Endodermal cell (in vitro differentiated cells): ENCODE measurements around the gene ANAPC7. TPM values are rescaled to one million over a fixed set of nuclear protein-coding genes. Genes with fewer than 3 reads are reported as not detected.

Experiments used
- DNase-seq: peaks from one replicate; pipeline ENCODE4 v3.0.0-alpha.2; 2017
- H3K27ac ChIP-seq: 2 replicates; pipeline ENCODE4 v1.5.1; 2013; ENCODE audit warnings: mild to moderate bottlenecking, low read depth, low read length, moderate library complexity
- H3K27me3 ChIP-seq: 2 replicates; pipeline ENCODE4 v1.6.1; 2013; ENCODE audit warnings: mild to moderate bottlenecking, low read length, moderate library complexity; ENCODE audit not compliant: insufficient read depth, control insufficient read depth, poor library complexity, severe bottlenecking
- H3K36me3 ChIP-seq: 2 replicates; pipeline ENCODE4 v1.7.0; 2013; ENCODE audit warnings: mild to moderate bottlenecking, low read length, moderate library complexity; ENCODE audit not compliant: control insufficient read depth, insufficient read depth
- H3K4me1 ChIP-seq: one replicate; pipeline ENCODE4 v1.7.0; 2013; ENCODE audit warnings: low read length; ENCODE audit not compliant: control insufficient read depth, insufficient read depth
- H3K4me3 ChIP-seq: 2 replicates; pipeline ENCODE4 v1.5.1; 2013; ENCODE audit warnings: mild to moderate bottlenecking, low read length, moderate library complexity
- H3K9ac ChIP-seq: 2 replicates; pipeline ENCODE4 v1.6.1; 2013; ENCODE audit warnings: mild to moderate bottlenecking, low read length, moderate library complexity; ENCODE audit not compliant: poor library complexity, severe bottlenecking; ENCODE audit errors: extremely low read depth
- H3K9me3 ChIP-seq: 2 replicates; pipeline ENCODE4 v1.6.1; 2013; ENCODE audit warnings: mild to moderate bottlenecking, low read length, moderate library complexity; ENCODE audit not compliant: control insufficient read depth
- H3K27ac Mint-ChIP-seq: 2 replicates; pipeline ENCODE4 v1.8.0; 2020; ENCODE audit warnings: mixed read lengths
- H3K27me3 Mint-ChIP-seq: 2 replicates; pipeline ENCODE4 v1.8.0; 2021; ENCODE audit warnings: mild to moderate bottlenecking, mixed read lengths; ENCODE audit not compliant: insufficient read depth
- H3K36me3 Mint-ChIP-seq: 2 replicates; pipeline ENCODE4 v1.8.0; 2020; ENCODE audit warnings: low read depth, mixed read lengths
- H3K4me1 Mint-ChIP-seq: 2 replicates; pipeline ENCODE4 v1.8.0; 2020; ENCODE audit warnings: mixed read lengths
- H3K4me3 Mint-ChIP-seq: 2 replicates; pipeline ENCODE4 v1.8.0; 2020; ENCODE audit warnings: mild to moderate bottlenecking, moderate library complexity, mixed read lengths
- H3K9me3 Mint-ChIP-seq: 2 replicates; pipeline ENCODE4 v1.8.0; 2020; ENCODE audit warnings: mild to moderate bottlenecking, mixed read lengths
- CTCF ChIP-seq: fragments of 200-600 bp; sonication (generic); conservative IDR thresholded peaks from 2 replicates; pipeline ENCODE4 v1.5.0; 2021; ENCODE audit warnings: antibody characterized with exemption, mild to moderate bottlenecking
- WGBS, 2 experiments: methylation state at CpG; one replicate each; pipeline versions ENCODE4 v1.1.5 to v1.1.7; 2013; ENCODE audit warnings: missing lambda C conversion rate in 2 of 2, mixed read lengths in 1 of 2; ENCODE audit not compliant: insufficient coverage in 1 of 2, insufficient read length in 1 of 2; 5-methylcytosine and 5-hydroxymethylcytosine counted together
- total RNA-seq, 2 donors: library from RNA; stranded (reverse); fragmentation: NEBNext Ultra II Directional in 1 of 2; extraction: Animal tissue kit (Norgen Biotek cat#: 25700) in 1 of 2; gene quantifications; 2 replicates in 1 of 2; 3 replicates in 1 of 2; pipeline ENCODE4 v1.2.1, GENCODE V29; 2021

The ANAPC7 gene
- total RNA-seq, 2 donors from 2014 or later = 86.0 to 100 TPM

DNA sequence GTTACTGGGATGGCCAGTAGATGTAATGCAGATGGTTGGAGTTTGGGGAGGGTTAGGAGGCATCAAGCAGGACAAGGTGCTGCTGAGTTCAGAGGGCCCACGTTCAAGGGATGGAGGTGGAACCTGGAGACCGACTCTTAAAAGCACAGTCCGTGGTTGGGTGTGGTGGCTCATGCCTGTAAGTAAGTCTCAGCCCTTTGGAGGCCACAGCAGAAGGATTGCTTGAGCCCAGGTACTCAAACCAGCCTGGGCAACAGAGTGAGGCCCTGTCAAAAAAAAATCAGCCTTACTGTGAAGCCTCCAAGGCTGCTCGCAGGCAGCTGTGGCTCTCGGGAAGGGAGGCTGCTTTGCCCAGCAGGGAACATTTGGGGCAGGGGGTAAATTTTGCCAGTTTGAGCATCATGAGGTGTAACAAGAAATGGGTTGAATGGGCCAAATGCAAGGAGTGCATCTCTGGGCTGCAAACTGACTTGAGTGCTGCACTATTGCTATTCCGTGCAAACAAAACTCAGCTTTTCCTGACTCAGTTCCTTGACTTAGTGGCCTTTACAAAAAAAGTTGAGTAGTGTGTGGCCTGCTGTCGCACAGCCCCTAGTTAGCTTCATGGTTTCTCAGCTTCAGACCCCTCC lies 55.0 kb downstream of the ANAPC7 start:
- no peaks in the 10 kb centered on the region for H3K9me3 ChIP-seq
- H3K4me1 ChIP-seq = no peaks in the 10 kb centered on the region
- Mint-ChIP-seq H3K4me1 (no peaks in the 10 kb centered on the region), H3K4me3 (no peak overlapping the region), H3K27me3 (no peaks in the 10 kb centered on the region), H3K9me3 (no peaks in the 10 kb centered on the region), H3K36me3 (peaks cover 78% of the 10 kb centered on the region), H3K27ac (no peak overlapping the region)
- peaks cover 80% of the 10 kb centered on the region for H3K36me3 ChIP-seq
- WGBS, 2 experiments = 96% methylated on average over 6 to 7 of the region's 7 CpGs
- H3K27ac ChIP-seq = no peak overlapping the region
- no peaks in the 10 kb centered on the region for H3K27me3 ChIP-seq
- no peak overlapping the region for H3K9ac ChIP-seq
- no peak for TF ChIP-seq CTCF
- H3K4me3 ChIP-seq = no peak overlapping the region
- peak; percentile 41 for DNase-seq

DNA sequence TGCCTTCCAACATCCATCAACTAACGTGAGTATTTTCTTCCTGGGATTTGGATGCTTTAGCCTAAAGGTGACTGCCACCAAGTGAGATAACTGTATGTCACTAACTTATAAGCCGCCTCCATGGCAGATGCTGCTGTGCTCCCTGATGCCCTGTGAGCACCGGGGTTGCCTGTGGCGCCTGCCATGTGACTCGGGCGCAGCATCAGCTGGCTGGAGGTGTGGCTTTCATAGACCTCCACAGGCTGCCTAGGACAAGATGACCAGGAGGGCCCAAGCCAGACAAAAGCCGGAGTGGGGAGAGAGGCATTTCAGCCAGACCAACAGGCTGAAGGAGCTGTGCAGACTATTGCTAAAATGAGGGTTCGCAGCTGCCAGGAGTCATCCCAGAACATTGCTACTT lies 55.7 kb downstream of the ANAPC7 start:
- Histone ChIP-seq H3K27ac (no peak overlapping the region), H3K4me1 (no peaks in the 10 kb centered on the region), H3K9me3 (no peaks in the 10 kb centered on the region), H3K27me3 (no peaks in the 10 kb centered on the region), H3K4me3 (no peak overlapping the region), H3K9ac (no peak overlapping the region), H3K36me3 (peaks cover 88% of the 10 kb centered on the region)
- H3K27me3 Mint-ChIP-seq = no peaks in the 10 kb centered on the region
- peak; percentile 47 for DNase-seq
- no peaks in the 10 kb centered on the region for H3K4me1 Mint-ChIP-seq
- no peak for TF ChIP-seq CTCF
- no peak overlapping the region for H3K27ac Mint-ChIP-seq
- no peak overlapping the region for H3K4me3 Mint-ChIP-seq
- peaks cover 85% of the 10 kb centered on the region for H3K36me3 Mint-ChIP-seq
- no peaks in the 10 kb centered on the region for H3K9me3 Mint-ChIP-seq
- 97 to 100% methylated on average over 3 to 8 of the region's 8 CpGs for WGBS, 2 experiments

DNA sequence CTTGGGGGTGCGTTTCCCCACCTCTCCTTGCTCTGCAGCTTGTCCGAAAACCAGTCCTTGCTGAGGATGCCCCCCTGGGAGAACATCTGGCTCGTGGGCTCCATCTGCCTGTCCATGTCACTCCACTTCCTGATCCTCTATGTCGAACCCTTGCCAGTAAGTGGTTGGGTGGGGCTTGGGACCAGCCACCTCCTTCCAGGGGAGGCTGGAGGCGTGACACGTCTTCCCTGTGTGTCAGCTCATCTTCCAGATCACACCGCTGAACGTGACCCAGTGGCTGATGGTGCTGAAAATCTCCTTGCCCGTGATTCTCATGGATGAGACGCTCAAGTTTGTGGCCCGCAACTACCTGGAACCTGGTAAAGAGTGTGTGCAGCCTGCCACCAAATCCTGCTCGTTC lies 57.5 kb downstream of the ANAPC7 start:
- peaks cover 100% of the 10 kb centered on the region for H3K36me3 ChIP-seq
- H3K9me3 ChIP-seq = no peaks in the 10 kb centered on the region
- H3K4me3 Mint-ChIP-seq = no peak overlapping the region
- H3K4me1 ChIP-seq = no peaks in the 10 kb centered on the region
- no peak overlapping the region for H3K27ac Mint-ChIP-seq
- no peaks in the 10 kb centered on the region for H3K9me3 Mint-ChIP-seq
- peak; percentile 55 for DNase-seq
- no peaks in the 10 kb centered on the region for H3K27me3 Mint-ChIP-seq
- no peak overlapping the region for H3K27ac ChIP-seq
- H3K4me3 ChIP-seq = no peak overlapping the region
- H3K27me3 ChIP-seq = no peaks in the 10 kb centered on the region
- H3K4me1 Mint-ChIP-seq = no peaks in the 10 kb centered on the region
- H3K9ac ChIP-seq = no peak overlapping the region
- peaks cover 94% of the 10 kb centered on the region for H3K36me3 Mint-ChIP-seq
- 96 to 99% methylated on average over 10 to 12 of the region's 12 CpGs for WGBS, 2 experiments
- no peak for TF ChIP-seq CTCF
